Stomach (tissue), 9 donors: ENCODE data around the gene ADAT1. TPM values are rescaled to one million over a fixed set of nuclear protein-coding genes. Genes with fewer than 3 reads are reported as not detected.

ENCODE experiments used
- DNase-seq, 2 donors: peaks; one replicate each; pipeline versions ENCODE4 v3.0.0 to v3.0.0-alpha.2; 2013 to 2019
- H3K27ac ChIP-seq, 5 donors: fragments of 200-600 bp in 4 of 5; sonication (generic) in 4 of 5; one replicate each; pipeline ENCODE4 v1.5.1; 2013 to 2019; ENCODE audit warnings: mild to moderate bottlenecking in 1 of 5, moderate library complexity in 1 of 5
- H3K27me3 ChIP-seq, 3 donors: fragments of 200-600 bp; sonication (generic); one replicate each; pipeline ENCODE4 v1.5.1; 2017 to 2019; ENCODE audit warnings: mixed run types in 1 of 3
- H3K36me3 ChIP-seq, 4 donors: fragments of 200-600 bp; sonication (generic); 1 replicate in 3 of 4; 2 replicates in 1 of 4; pipeline ENCODE4 v1.5.1; 2016 to 2019
- H3K4me1 ChIP-seq, 4 donors: fragments of 200-600 bp; sonication (generic); one replicate each; pipeline ENCODE4 v1.5.1; 2016 to 2019
- H3K4me3 ChIP-seq, 4 donors: fragments of 200-600 bp; sonication (generic) in 3 of 4; one replicate each; pipeline ENCODE4 v1.5.1; 2016 to 2019; ENCODE audit warnings: mild to moderate bottlenecking in 1 of 4
- H3K9me3 ChIP-seq, 4 donors: fragments of 200-600 bp; sonication (generic); one replicate each; pipeline ENCODE4 v1.5.1; 2016 to 2019
- EP300 ChIP-seq: sonication (generic); formaldehyde crosslinking; IDR thresholded peaks from one replicate; pipeline ENCODE4 v1.6.1; 2017; ENCODE audit warnings: antibody characterized with exemption
- POLR2A ChIP-seq, 4 donors: fragments of 450-650 bp; IDR thresholded peaks; one replicate each; pipeline ENCODE4 v1.6.1; 2016; ENCODE audit warnings: antibody characterized with exemption in 4 of 4, control low read depth in 2 of 4, mild to moderate bottlenecking in 1 of 4, moderate library complexity in 1 of 4
- POLR2AphosphoS5 ChIP-seq, 3 donors: sonication (generic); formaldehyde crosslinking; IDR thresholded peaks; one replicate each; pipeline ENCODE4 v1.6.1; 2016; ENCODE audit warnings: antibody characterized with exemption in 3 of 3
- WGBS, 5 donors: extraction: QIAGEN DNeasy Blood & Tissue Kit in 3 of 5; methylation state at CpG; one replicate each; pipeline versions ENCODE4 v1.1.5 to v1.1.7; 2013 to 2018; 5-methylcytosine and 5-hydroxymethylcytosine counted together
- intact Hi-C: fragments of 100-400 bp; cut with DNase I; formaldehyde crosslinking; loops from one replicate; pipeline ENCODE4 v1.15.1; 2023; ENCODE audit warnings: low total_unique reads
- polyA plus RNA-seq, 3 donors: library from polyadenylated mRNA; stranded (reverse); fragments of 200-250 nt; gene quantifications; one replicate each; pipeline ENCODE4 v1.2.3, GENCODE V29; 2013
- total RNA-seq, 5 donors: library from RNA; depleted of rRNA; stranded (reverse); fragments of >200 nt; gene quantifications; one replicate each; pipeline versions ENCODE4 v1.1.0 to v1.2.3, GENCODE V29; 2014 to 2016
- TF ChIP-seq, protein P1 (sequence below), 7 experiments: fragments of 450-650 bp in 4 of 7; fragments of 200-600 bp in 3 of 7; sonication (generic) in 3 of 7; IDR thresholded peaks; one replicate each; pipeline ENCODE4 v1.5.1; 2016 to 2019; ENCODE audit warnings: antibody characterized with exemption in 7 of 7, control low read depth in 2 of 7, mild to moderate bottlenecking in 1 of 7
- donor health status: healthy with polysubstance abuse.
- donor health status: Bipolar disorder and iron deficiency.
- donor health status: healthy.

Gene ADAT1
- total and polyA plus RNA-seq, 8 donors = 0.58 to 69.8 (median 13.0) TPM

DNA sequence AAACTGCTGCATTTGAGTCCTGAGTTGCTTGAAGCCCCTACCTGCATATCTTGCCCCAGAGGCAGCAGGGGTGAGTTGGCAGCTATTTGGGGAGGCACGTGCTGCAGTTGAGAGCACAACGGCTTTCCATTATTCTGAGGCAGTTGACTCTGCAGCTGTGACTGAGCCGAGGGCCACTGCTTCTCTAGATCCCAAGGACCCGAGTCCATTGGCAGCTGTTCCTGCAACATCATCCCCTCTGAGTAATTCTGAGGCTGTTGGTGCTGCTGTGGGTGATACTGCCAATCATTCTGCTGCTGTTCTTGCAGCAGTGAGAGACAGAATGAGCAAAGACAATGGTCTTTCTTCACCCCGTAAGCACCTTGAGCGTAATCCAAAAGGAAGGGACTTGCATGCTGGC lies 37.2 kb upstream of the ADAT1 start:
- peaks cover 25 to 66% (median 60%) of the 10 kb centered on the region in 4 donors for H3K36me3 ChIP-seq
- intact Hi-C loops = no loop called here
- DNase-seq = no peak
- no peak overlapping the region for H3K27ac ChIP-seq
- TF ChIP-seq, protein P1, sequence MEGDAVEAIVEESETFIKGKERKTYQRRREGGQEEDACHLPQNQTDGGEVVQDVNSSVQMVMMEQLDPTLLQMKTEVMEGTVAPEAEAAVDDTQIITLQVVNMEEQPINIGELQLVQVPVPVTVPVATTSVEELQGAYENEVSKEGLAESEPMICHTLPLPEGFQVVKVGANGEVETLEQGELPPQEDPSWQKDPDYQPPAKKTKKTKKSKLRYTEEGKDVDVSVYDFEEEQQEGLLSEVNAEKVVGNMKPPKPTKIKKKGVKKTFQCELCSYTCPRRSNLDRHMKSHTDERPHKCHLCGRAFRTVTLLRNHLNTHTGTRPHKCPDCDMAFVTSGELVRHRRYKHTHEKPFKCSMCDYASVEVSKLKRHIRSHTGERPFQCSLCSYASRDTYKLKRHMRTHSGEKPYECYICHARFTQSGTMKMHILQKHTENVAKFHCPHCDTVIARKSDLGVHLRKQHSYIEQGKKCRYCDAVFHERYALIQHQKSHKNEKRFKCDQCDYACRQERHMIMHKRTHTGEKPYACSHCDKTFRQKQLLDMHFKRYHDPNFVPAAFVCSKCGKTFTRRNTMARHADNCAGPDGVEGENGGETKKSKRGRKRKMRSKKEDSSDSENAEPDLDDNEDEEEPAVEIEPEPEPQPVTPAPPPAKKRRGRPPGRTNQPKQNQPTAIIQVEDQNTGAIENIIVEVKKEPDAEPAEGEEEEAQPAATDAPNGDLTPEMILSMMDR (IDR thresholded peaks at IDR 0.05) = no peak
- TF ChIP-seq POLR2AphosphoS5 (IDR thresholded peaks at IDR 0.05) (no peak), EP300 (no peak), POLR2A (IDR thresholded peaks at IDR 0.05) (no peak)
- no peak overlapping the region for H3K4me3 ChIP-seq
- H3K4me1 ChIP-seq = peaks cover 0 to 15% (median 8%) of the 10 kb centered on the region in 4 donors
- no peaks in the 10 kb centered on the region for H3K9me3 ChIP-seq
- no peaks in the 10 kb centered on the region for H3K27me3 ChIP-seq
- 92 to 93% (median 92%) methylated on average over 6 of the region's 6 CpGs for WGBS, 5 donors

DNA sequence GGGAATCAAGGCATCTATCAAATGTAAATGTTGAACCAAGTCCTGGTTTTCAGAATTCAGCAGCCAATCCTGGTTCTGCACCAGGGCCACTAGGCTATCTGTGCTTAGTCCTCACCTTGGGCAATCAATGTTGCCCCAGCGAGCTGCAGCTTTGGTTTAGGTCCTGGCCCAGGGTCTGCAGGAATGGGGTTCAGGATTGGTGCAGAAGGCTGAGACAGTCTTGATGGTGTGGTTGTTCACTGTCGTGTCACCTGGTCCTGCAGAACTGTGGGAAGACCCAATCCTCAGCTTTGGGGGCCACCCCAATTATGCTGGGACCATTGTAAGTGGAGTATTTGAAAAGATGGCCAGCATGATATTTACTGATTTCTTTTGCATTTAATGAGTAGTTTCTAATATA lies 35.1 kb upstream of the ADAT1 start:
- H3K4me3 ChIP-seq = no peak overlapping the region
- WGBS, 5 donors = 90 to 96% (median 92%) methylated on average over 2 of the region's 2 CpGs
- DNase-seq = no peak
- no peak overlapping the region for H3K27ac ChIP-seq
- TF ChIP-seq EP300 (no peak), POLR2A (IDR thresholded peaks at IDR 0.05) (no peak), POLR2AphosphoS5 (IDR thresholded peaks at IDR 0.05) (no peak)
- TF ChIP-seq, protein P1 (IDR thresholded peaks at IDR 0.05) = no peak
- intact Hi-C loops = no loop called here
- H3K36me3 ChIP-seq = peaks cover 36 to 80% (median 73%) of the 10 kb centered on the region in 4 donors
- H3K4me1 ChIP-seq = peaks cover 0 to 22% (median 17%) of the 10 kb centered on the region in 4 donors
- H3K27me3 ChIP-seq = no peaks in the 10 kb centered on the region
- H3K9me3 ChIP-seq = no peaks in the 10 kb centered on the region

DNA sequence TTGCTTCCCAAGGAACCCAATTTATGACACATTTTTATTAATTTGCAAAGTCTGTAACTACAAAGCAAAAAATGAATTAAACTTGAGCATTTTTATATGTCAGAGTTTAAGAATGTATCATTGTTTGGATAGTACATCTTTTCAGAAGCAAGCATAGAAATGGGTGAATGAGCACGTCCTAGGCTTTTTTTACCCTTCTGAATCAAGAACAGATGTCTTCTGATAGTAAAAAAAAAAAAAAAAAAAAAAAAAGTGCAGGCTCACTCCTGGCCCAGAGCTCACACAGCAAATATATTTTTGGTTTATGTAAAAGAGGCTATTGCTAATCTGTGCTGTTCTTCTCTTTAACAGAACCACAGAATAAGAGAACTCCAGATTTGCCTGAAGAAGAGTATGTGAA lies 30.8 kb upstream of the ADAT1 start:
- Histone ChIP-seq H3K27ac (no peak overlapping the region), H3K27me3 (no peaks in the 10 kb centered on the region), H3K9me3 (no peaks in the 10 kb centered on the region), H3K36me3 (peaks cover 36 to 50% (median 49%) of the 10 kb centered on the region in 4 donors), H3K4me3 (no peak overlapping the region), H3K4me1 (peaks cover 18 to 51% (median 39%) of the 10 kb centered on the region in 4 donors)
- intact Hi-C loops = loop anchor here (5.0 kb wide), 1 partner anchor 113 kb away; no protein-coding TSS in a partner anchor
- TF ChIP-seq POLR2A (IDR thresholded peaks at IDR 0.05) = no peak
- TF ChIP-seq, protein P1 (IDR thresholded peaks at IDR 0.05) = no peak
- no peak for TF ChIP-seq POLR2AphosphoS5 (IDR thresholded peaks at IDR 0.05)
- TF ChIP-seq EP300 = no peak
- WGBS, 5 donors = 49 to 72% (median 62%) methylated on average over 1 of the region's 1 CpG
- DNase-seq = no peak

DNA sequence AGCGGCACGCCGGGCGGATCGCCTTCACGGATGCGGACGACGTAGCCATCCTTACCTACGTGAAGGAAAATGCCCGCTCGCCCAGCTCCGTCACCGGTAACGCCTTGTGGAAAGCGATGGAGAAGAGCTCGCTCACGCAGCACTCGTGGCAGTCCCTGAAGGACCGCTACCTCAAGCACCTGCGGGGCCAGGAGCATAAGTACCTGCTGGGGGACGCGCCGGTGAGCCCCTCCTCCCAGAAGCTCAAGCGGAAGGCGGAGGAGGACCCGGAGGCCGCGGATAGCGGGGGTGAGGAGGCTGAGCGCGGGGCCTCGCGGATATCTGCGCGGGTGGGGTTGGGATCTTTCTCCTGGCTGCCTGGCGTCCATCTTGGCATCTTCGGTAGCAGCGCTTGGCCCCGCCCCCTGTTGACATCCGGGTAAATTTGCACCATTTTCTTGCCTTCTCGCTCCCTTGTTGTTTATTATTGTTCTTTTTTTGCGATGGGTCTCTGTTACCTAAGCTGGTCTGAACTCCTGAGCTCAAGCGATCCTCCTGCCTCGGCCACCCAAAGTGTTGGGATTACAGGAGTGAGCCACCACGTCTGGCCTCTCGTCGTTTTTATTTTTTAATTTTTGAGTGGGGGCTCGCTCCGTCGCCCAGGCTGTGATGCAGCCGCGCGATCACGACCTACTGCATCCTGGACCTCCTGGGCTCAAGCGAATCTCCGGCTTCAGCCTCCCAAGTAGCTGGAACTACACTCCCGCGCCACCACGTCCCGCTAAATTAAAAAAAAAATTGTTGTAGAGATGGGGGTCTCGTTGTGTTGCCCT lies 25.4 kb upstream of the ADAT1 start:
- H3K9me3 ChIP-seq = no peaks in the 10 kb centered on the region
- TF ChIP-seq POLR2AphosphoS5 (IDR thresholded peaks at IDR 0.05) (peak in 1 of 3 donors; percentile 58), EP300 (no peak), POLR2A (IDR thresholded peaks at IDR 0.05) (no peak)
- TF ChIP-seq, protein P1 (IDR thresholded peaks at IDR 0.05) = no peak
- WGBS, 5 donors = 0 to 1% (median 0%) methylated on average over 30 to 62 of the region's 62 CpGs
- H3K4me3 ChIP-seq = peak overlapping the region; percentile 80 to 100 (median 93)
- H3K36me3 ChIP-seq = peaks cover 0 to 20% (median 16%) of the 10 kb centered on the region in 4 donors
- H3K27ac ChIP-seq = peak overlapping the region; percentile 94 to 99 (median 96)
- no peaks in the 10 kb centered on the region for H3K27me3 ChIP-seq
- peaks cover 46 to 73% (median 64%) of the 10 kb centered on the region in 4 donors for H3K4me1 ChIP-seq
- peak; percentile 86 to 96 for DNase-seq
- intact Hi-C loops = no loop called here
